Measurements from ENCODE around the gene PRPF31.
"Not testable (repeated sequence)": the region's sequence is repeated elsewhere in the genome, so short reads cannot be mapped to it uniquely, and the experiment has no call there.

Gene PRPF31

GRCh38 chr19:54115109-54116063, at the start of gene PRPF31, which contains the start of gene TFPT:
TSS of gene PRPF31 (plus strand) at chr19:54115754. CDS start at chr19:54118279, 2,525 bp downstream.
TSS of gene TFPT (minus strand) at chr19:54115657. CDS start at chr19:54115269, 388 bp downstream.
- H3K4me1 Mint-ChIP-seq: peaks cover 42% of the 10 kb centered on the region
- peak within 1 kb of the TSS; percentile 97 for H3K27ac Mint-ChIP-seq
- H3K9me3 Mint-ChIP-seq: no peaks in the 10 kb centered on the region
- H3K36me3 Mint-ChIP-seq: peaks cover 10% of the 10 kb centered on the region
- no peaks in the 10 kb centered on the region for H3K27me3 Mint-ChIP-seq
- H3K4me3 Mint-ChIP-seq: peak within 1 kb of the TSS; percentile 98

- no peaks in the 10 kb centered on the region for H3K36me3 Mint-ChIP-seq
- H3K27me3 Mint-ChIP-seq: peaks cover 4% of the 10 kb centered on the region
- H3K27ac Mint-ChIP-seq: no peak overlapping the region
- no peaks in the 10 kb centered on the region for H3K4me1 Mint-ChIP-seq
- no peaks in the 10 kb centered on the region for H3K9me3 Mint-ChIP-seq
- H3K4me3 Mint-ChIP-seq: no peak overlapping the region
Observed at GRCh38 chr19:54069470-54069869, 46.1 kb upstream of the PRPF31 start.

- no peaks in the 10 kb centered on the region for H3K9me3 Mint-ChIP-seq
- no peaks in the 10 kb centered on the region for H3K36me3 Mint-ChIP-seq
- H3K27ac Mint-ChIP-seq: no peak overlapping the region
- H3K4me3 Mint-ChIP-seq: no peak overlapping the region
- H3K27me3 Mint-ChIP-seq: no peaks in the 10 kb centered on the region
- no peaks in the 10 kb centered on the region for H3K4me1 Mint-ChIP-seq
Observed at GRCh38 chr19:54073829-54074228, 41.7 kb upstream of the PRPF31 start.

GRCh38 chr19:54074851-54075250, 40.7 kb upstream of the PRPF31 start:
- Mint-ChIP-seq H3K4me3 (no peak overlapping the region), H3K27me3 (peaks cover 2% of the 10 kb centered on the region), H3K9me3 (no peaks in the 10 kb centered on the region), H3K4me1 (no peaks in the 10 kb centered on the region), H3K36me3 (no peaks in the 10 kb centered on the region), H3K27ac (no peak overlapping the region)

- Mint-ChIP-seq H3K9me3 (no peaks in the 10 kb centered on the region), H3K27ac (no peak overlapping the region), H3K27me3 (peaks cover 2% of the 10 kb centered on the region), H3K4me3 (no peak overlapping the region), H3K4me1 (no peaks in the 10 kb centered on the region), H3K36me3 (no peaks in the 10 kb centered on the region)
Observed at GRCh38 chr19:54077334-54077733, 38.2 kb upstream of the PRPF31 start.

- peaks cover 7% of the 10 kb centered on the region for H3K27me3 Mint-ChIP-seq
- no peaks in the 10 kb centered on the region for H3K9me3 Mint-ChIP-seq
- H3K36me3 Mint-ChIP-seq: peaks cover 2% of the 10 kb centered on the region
- no peaks in the 10 kb centered on the region for H3K4me1 Mint-ChIP-seq
- no peak within 1 kb of the TSS for H3K27ac Mint-ChIP-seq
- H3K4me3 Mint-ChIP-seq: no peak within 1 kb of the TSS
Observed at GRCh38 chr19:54081032-54081431, 34.5 kb upstream of the PRPF31 start, which contains the start of gene TARM1. TSS of gene TARM1 (minus strand) at chr19:54081365. CDS start at chr19:54081340, 25 bp downstream.

GRCh38 chr19:54084410-54084809, 31.1 kb upstream of the PRPF31 start:
- no peak overlapping the region for H3K4me3 Mint-ChIP-seq
- peaks cover 2% of the 10 kb centered on the region for H3K36me3 Mint-ChIP-seq
- H3K9me3 Mint-ChIP-seq: no peaks in the 10 kb centered on the region
- no peak overlapping the region for H3K27ac Mint-ChIP-seq
- peaks cover 9% of the 10 kb centered on the region for H3K27me3 Mint-ChIP-seq
- H3K4me1 Mint-ChIP-seq: no peaks in the 10 kb centered on the region

- H3K4me3 Mint-ChIP-seq: no peak overlapping the region
- peak overlapping the region; percentile 14 for H3K27ac Mint-ChIP-seq
- H3K36me3 Mint-ChIP-seq: no peaks in the 10 kb centered on the region
- H3K4me1 Mint-ChIP-seq: peaks cover 14% of the 10 kb centered on the region
- peaks cover 11% of the 10 kb centered on the region for H3K27me3 Mint-ChIP-seq
- no peaks in the 10 kb centered on the region for H3K9me3 Mint-ChIP-seq
Observed at GRCh38 chr19:54094426-54095000, 21.0 kb upstream of the PRPF31 start.

GRCh38 chr19:54095136-54095858, 20.3 kb upstream of the PRPF31 start:
- H3K27ac Mint-ChIP-seq: no peak overlapping the region
- H3K36me3 Mint-ChIP-seq: no peaks in the 10 kb centered on the region
- peaks cover 14% of the 10 kb centered on the region for H3K4me1 Mint-ChIP-seq
- H3K9me3 Mint-ChIP-seq: no peaks in the 10 kb centered on the region
- H3K4me3 Mint-ChIP-seq: peak overlapping the region; percentile 15
- H3K27me3 Mint-ChIP-seq: peaks cover 10% of the 10 kb centered on the region

- H3K4me1 Mint-ChIP-seq: peaks cover 14% of the 10 kb centered on the region
- peak overlapping the region; percentile 80 for H3K4me3 Mint-ChIP-seq
- not testable (repeated sequence) for H3K27me3 Mint-ChIP-seq
Observed at GRCh38 chr19:54095859-54096616, 19.5 kb upstream of the PRPF31 start.

GRCh38 chr19:54096617-54097106, 18.9 kb upstream of the PRPF31 start:
- Mint-ChIP-seq H3K9me3 (no peaks in the 10 kb centered on the region), H3K27me3 (peaks cover 8% of the 10 kb centered on the region), H3K27ac (peak overlapping the region; percentile 48), H3K4me1 (peaks cover 14% of the 10 kb centered on the region), H3K36me3 (no peaks in the 10 kb centered on the region), H3K4me3 (peak overlapping the region; percentile 60)

More at GRCh38 chr19:54095859-54096616, 19.5 kb upstream of the PRPF31 start:
- H3K36me3 Mint-ChIP-seq, H3K9me3 Mint-ChIP-seq: not testable (repeated sequence)
- H3K27ac Mint-ChIP-seq: peak overlapping the region; percentile 81

GRCh38 chr19:54099190-54099902, 16.2 kb upstream of the PRPF31 start:
- H3K4me3 Mint-ChIP-seq: no peak overlapping the region
- H3K4me1 Mint-ChIP-seq: peaks cover 21% of the 10 kb centered on the region
- H3K9me3 Mint-ChIP-seq: no peaks in the 10 kb centered on the region
- H3K36me3 Mint-ChIP-seq: no peaks in the 10 kb centered on the region
- H3K27ac Mint-ChIP-seq: no peak overlapping the region
- peaks cover 3% of the 10 kb centered on the region for H3K27me3 Mint-ChIP-seq

- H3K27ac Mint-ChIP-seq, H3K27me3 Mint-ChIP-seq, H3K36me3 Mint-ChIP-seq, H3K4me3 Mint-ChIP-seq, H3K9me3 Mint-ChIP-seq: not testable (repeated sequence)
- peaks cover 20% of the 10 kb centered on the region for H3K4me1 Mint-ChIP-seq
Observed at GRCh38 chr19:54099903-54100255, 15.7 kb upstream of the PRPF31 start.

- H3K27ac Mint-ChIP-seq: no peak within 1 kb of the TSS
- H3K36me3 Mint-ChIP-seq: no peaks in the 10 kb centered on the region
Observed at GRCh38 chr19:54100561-54100960, 15.0 kb upstream of the PRPF31 start, which contains the start of gene OSCAR. TSS of gene OSCAR (minus strand) at chr19:54100803. CDS start at chr19:54100792, 11 bp downstream.

More at GRCh38 chr19:54100561-54100960, 15.0 kb upstream of the PRPF31 start, which contains the start of gene OSCAR:
- peak within 1 kb of the TSS; percentile 67 for H3K4me3 Mint-ChIP-seq
- H3K27me3 Mint-ChIP-seq: peaks cover 1% of the 10 kb centered on the region
- peaks cover 23% of the 10 kb centered on the region for H3K4me1 Mint-ChIP-seq
- H3K9me3 Mint-ChIP-seq: no peaks in the 10 kb centered on the region
